Measurements from ENCODE around the gene NOTCH4. TPM values are rescaled to one million over a fixed set of nuclear protein-coding genes. Genes with fewer than 3 reads are reported as not detected.

The NOTCH4 gene
- total and polyA plus RNA-seq, 9 of the 15 experiments (the other 6 are each of a cell fraction or from before 2014, with no cell fraction given): 0.24 to 4.3 (median 1.7) TPM

GRCh38 chr6:32153564-32154513 is 70.0 kb downstream of the NOTCH4 start, which contains the start of gene PPT2 (continued):
- TF ChIP-seq REST (IDR thresholded peaks at IDR 0.05; ENCODE audit: borderline replicate concordance): no peak; the same call in 1 of the 2 replicates
- peak; percentile 61; the same call in 1 of the 2 replicates for TF ChIP-seq REST (CRISPR knock-in tag; IDR thresholded peaks at IDR 0.05; ENCODE audit: low read depth)
- TF ChIP-seq RBM25 (IDR thresholded peaks at IDR 0.05; ENCODE audit: low read depth, low read length, severe bottlenecking): no peak
- TF ChIP-seq ZNF75A (CRISPR knock-in tag; IDR thresholded peaks at IDR 0.05): no peak
- TF ChIP-seq ATF1 (CRISPR knock-in tag; IDR thresholded peaks at IDR 0.05): peak; percentile 91
- peak; percentile 98 for TF ChIP-seq ATF1 (tag; IDR thresholded peaks at IDR 0.05)
- no peak for TF ChIP-seq KLF6 (CRISPR knock-in tag; IDR thresholded peaks at IDR 0.05; ENCODE audit: borderline replicate concordance)
- no peak for TF ChIP-seq NFXL1 (CRISPR knock-in tag; IDR thresholded peaks at IDR 0.05)
- no peak; the same call in 1 of the 2 replicates for TF ChIP-seq HDAC2 (IDR thresholded peaks at IDR 0.05)
- TF ChIP-seq ZBTB5 (IDR thresholded peaks at IDR 0.05): no peak
- TF ChIP-seq PHB (CRISPR knock-in tag; IDR thresholded peaks at IDR 0.05): no peak
- no peak for TF ChIP-seq TSC22D4 (tag; IDR thresholded peaks at IDR 0.05)
- no peak for TF ChIP-seq NR4A1 (CRISPR knock-in tag; IDR thresholded peaks at IDR 0.05)
- 0 out of 2 replicates have a peak, but pooled peaks have one; percentile 19 for TF ChIP-seq NR4A1 (tag; IDR thresholded peaks at IDR 0.05)
- 0 out of 4 replicates have a peak, but pooled peaks of 1 of the 2 experiments have one; percentile 32 for TF ChIP-seq ZNF639 (CRISPR knock-in tag; conservative IDR thresholded peaks at IDR 0.05 in 1 of 2, IDR thresholded peaks at IDR 0.05 in 1 of 2)
- no peak for TF ChIP-seq PHF21A (IDR thresholded peaks at IDR 0.05; ENCODE audit: borderline replicate concordance, low read depth)
- no peak for TF ChIP-seq NCOA2 (IDR thresholded peaks at IDR 0.05; ENCODE audit: partially characterized antibody in 2 of 2)

Data from K562 (cell line).